Measurements from ENCODE around the gene UBC.

DNA sequence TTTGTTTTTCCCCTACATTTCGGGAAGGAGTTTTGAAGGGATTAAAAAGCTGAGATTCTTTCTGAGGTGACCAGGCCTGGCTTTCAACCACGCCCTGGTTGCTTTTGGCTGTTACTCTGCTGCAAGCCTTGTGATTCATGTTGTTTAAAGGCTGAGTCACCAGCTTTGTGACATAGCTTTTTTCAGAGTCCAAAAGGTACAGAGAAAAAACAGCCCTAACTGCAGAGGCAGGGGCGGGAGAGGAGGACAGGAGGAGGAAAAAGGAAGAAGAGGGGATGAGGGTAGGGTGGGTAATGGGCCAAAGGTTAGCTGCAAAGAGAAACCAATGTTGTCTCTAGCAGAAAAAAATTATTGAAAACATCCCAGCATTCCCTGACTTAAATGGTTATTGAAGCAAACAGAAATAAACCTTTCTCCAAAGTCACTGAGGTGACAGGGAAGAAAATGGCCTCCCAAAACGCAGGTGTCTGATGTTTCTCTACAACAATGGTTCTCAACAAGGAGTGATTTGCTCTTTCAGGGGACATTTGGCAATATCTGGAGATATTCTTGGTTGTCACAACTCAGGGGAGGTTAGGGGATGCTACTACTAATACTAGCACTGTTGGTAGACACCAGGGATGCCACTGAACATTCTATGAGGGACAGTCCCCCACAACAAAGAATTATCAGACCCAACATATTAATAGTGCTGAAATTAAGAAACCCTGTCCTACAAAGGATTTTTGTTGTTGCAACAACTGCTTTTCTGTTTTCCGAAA is 2.1 kb upstream of the UBC start:
- TF ChIP-seq POLR2AphosphoS5 (IDR thresholded peaks at IDR 0.05; ENCODE audit: low read depth, low read length) (no peak), TAF1 (IDR thresholded peaks at IDR 0.05; ENCODE audit: borderline replicate concordance, insufficient read depth, low read length) (peak; percentile 35; the same call in 1 of the 2 replicates), SIN3A (IDR thresholded peaks at IDR 0.05; ENCODE audit: borderline replicate concordance, insufficient read depth, low read length) (no peak), FOXP2 (optimal IDR thresholded peaks at IDR 0.05; ENCODE audit: borderline replicate concordance, extremely low read depth, extremely low read length, insufficient read depth) (no peak)
- TF ChIP-seq, protein P1, sequence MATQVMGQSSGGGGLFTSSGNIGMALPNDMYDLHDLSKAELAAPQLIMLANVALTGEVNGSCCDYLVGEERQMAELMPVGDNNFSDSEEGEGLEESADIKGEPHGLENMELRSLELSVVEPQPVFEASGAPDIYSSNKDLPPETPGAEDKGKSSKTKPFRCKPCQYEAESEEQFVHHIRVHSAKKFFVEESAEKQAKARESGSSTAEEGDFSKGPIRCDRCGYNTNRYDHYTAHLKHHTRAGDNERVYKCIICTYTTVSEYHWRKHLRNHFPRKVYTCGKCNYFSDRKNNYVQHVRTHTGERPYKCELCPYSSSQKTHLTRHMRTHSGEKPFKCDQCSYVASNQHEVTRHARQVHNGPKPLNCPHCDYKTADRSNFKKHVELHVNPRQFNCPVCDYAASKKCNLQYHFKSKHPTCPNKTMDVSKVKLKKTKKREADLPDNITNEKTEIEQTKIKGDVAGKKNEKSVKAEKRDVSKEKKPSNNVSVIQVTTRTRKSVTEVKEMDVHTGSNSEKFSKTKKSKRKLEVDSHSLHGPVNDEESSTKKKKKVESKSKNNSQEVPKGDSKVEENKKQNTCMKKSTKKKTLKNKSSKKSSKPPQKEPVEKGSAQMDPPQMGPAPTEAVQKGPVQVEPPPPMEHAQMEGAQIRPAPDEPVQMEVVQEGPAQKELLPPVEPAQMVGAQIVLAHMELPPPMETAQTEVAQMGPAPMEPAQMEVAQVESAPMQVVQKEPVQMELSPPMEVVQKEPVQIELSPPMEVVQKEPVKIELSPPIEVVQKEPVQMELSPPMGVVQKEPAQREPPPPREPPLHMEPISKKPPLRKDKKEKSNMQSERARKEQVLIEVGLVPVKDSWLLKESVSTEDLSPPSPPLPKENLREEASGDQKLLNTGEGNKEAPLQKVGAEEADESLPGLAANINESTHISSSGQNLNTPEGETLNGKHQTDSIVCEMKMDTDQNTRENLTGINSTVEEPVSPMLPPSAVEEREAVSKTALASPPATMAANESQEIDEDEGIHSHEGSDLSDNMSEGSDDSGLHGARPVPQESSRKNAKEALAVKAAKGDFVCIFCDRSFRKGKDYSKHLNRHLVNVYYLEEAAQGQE (IDR thresholded peaks at IDR 0.05; ENCODE audit: insufficient read depth in 1 of 2, low read depth in 2 of 2, low read length in 2 of 2), result no peak

All from PFSK-1 (cell line).